ENCODE results near the gene ADIRF.
"Not testable (repeated sequence)": the region's sequence is repeated elsewhere in the genome, so short reads cannot be mapped to it uniquely, and the experiment has no call there.

Gene ADIRF

GRCh38 chr10:86968271-86968993 is at the start of gene ADIRF:
ADIRF (plus strand) TSS chr10:86968482; CDS start chr10:86968545, 63 bp downstream.
- TF ChIP-seq, protein P1, sequence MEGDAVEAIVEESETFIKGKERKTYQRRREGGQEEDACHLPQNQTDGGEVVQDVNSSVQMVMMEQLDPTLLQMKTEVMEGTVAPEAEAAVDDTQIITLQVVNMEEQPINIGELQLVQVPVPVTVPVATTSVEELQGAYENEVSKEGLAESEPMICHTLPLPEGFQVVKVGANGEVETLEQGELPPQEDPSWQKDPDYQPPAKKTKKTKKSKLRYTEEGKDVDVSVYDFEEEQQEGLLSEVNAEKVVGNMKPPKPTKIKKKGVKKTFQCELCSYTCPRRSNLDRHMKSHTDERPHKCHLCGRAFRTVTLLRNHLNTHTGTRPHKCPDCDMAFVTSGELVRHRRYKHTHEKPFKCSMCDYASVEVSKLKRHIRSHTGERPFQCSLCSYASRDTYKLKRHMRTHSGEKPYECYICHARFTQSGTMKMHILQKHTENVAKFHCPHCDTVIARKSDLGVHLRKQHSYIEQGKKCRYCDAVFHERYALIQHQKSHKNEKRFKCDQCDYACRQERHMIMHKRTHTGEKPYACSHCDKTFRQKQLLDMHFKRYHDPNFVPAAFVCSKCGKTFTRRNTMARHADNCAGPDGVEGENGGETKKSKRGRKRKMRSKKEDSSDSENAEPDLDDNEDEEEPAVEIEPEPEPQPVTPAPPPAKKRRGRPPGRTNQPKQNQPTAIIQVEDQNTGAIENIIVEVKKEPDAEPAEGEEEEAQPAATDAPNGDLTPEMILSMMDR (IDR thresholded peaks at IDR 0.05; ENCODE audit: low read depth, low read length, missing control alignments), result no peak
- Histone ChIP-seq H3K27ac (no peak within 1 kb of the TSS), H3K36me3 (replicated peaks) (no peaks in the 10 kb centered on the region), H3K27me3 (replicated peaks) (no peaks in the 10 kb centered on the region), H3K4me3 (ENCODE audit: low read depth, low read length) (peak within 1 kb of the TSS; percentile 3)
- no peak for DNase-seq
- in situ Hi-C loops (cut with HindIII; ENCODE audit: low pct_ligation_motif_present, low sequenced_read_pairs), result no loop called here

DNA sequence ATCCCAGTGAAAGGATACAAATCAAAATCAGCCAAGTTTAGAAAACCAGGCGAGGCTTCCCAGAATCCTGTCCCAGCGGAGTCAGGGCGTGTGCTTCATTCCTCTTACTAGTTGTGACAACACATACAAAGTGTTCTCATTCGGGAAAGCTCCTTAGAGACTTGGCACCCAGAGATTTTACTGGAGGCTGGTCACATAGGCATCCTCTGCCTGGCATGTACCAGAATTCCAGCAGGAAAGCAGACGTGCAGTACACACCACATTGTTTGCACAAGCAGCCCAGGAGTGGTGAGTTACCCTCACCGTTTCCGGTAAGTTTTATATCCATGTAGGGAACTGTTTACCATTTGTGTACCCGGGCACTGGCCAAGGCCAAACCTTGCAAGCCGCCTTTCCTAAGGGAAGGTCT is 45.7 kb upstream of the ADIRF start:
- TF ChIP-seq, protein P1 (IDR thresholded peaks at IDR 0.05; ENCODE audit: low read depth, low read length, missing control alignments), result no peak

DNA sequence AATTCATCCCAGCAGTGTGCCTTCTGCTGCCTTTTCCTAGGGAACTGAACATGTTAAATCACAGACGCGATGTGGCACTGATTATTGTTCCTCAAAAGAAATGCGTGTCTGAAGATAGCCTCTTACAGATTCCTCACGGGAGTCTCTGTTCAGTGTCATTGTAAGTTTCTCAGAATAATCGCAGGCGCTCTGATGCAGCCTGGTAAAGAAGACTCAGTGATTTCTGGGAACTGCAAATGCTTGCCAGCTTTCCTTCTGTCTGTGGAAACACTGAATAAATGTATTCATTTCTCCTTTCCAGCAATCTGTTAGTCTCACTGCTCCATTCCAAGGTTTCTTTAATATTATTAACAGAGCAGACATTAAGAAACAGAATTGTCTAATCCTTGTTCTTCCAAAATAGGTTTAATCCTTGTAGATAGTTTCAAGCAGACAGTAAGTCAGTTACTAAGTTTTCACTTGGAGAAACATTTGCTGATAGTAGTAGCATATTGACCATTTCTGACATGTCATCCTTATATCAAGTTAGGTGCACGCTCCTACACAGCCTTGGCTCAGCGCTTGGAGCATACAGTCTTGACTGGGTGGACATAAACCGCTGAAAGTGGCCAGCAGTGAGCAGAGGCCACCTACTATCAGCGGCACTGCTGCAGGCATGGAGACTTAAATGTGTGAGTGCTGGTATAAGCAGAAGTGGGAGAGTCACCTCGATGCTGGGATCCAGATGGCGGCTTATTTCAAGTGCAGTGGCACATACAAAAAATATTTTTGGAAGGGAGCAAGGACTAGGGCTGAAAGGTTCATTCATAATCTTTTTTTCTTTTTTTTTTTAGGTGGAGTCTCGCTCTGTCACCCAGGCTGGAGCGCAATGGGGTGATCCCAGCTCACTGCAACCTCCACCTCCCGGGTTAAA is 38.6 kb upstream of the ADIRF start:
- H3K27ac ChIP-seq, result no peak overlapping the region
- TF ChIP-seq, protein P1 (IDR thresholded peaks at IDR 0.05; ENCODE audit: low read depth, low read length, missing control alignments), result no peak
- H3K27me3 ChIP-seq (replicated peaks), result no peaks in the 10 kb centered on the region
- no peak for DNase-seq
- in situ Hi-C loops (cut with HindIII; ENCODE audit: low pct_ligation_motif_present, low sequenced_read_pairs), result no loop called here
- peaks cover 6% of the 10 kb centered on the region for H3K36me3 ChIP-seq (replicated peaks)
- H3K4me3 ChIP-seq (ENCODE audit: low read depth, low read length), result no peak overlapping the region

More for the DNA sequence above, 45.7 kb upstream of the ADIRF start:
- DNase-seq, result no peak
- H3K27me3 ChIP-seq (replicated peaks), result no peaks in the 10 kb centered on the region
- no peak overlapping the region for H3K27ac ChIP-seq
- in situ Hi-C loops (cut with HindIII; ENCODE audit: low pct_ligation_motif_present, low sequenced_read_pairs), result no loop called here
- peaks cover 16% of the 10 kb centered on the region for H3K36me3 ChIP-seq (replicated peaks)
- no peak overlapping the region for H3K4me3 ChIP-seq (ENCODE audit: low read depth, low read length)

DNA sequence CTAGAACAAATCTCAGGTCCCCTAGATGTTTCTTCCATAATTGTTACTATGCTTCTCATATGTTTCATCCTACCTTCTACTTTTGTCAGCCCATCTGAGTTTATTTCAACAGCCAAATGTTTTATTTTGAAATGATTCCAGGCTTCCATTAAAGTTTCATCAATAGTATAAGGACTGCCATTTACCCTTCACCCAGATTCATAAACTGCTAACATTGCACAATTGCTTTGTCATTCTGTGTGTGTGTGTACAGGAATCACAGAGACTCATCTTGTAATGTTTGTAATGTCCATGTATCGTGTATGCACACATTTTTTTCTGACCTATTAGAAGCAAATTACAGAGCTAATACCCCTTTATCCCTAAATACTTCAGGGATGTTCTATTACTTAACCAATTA is 36.4 kb upstream of the ADIRF start:
- DNase-seq, result no peak
- TF ChIP-seq, protein P1 (IDR thresholded peaks at IDR 0.05; ENCODE audit: low read depth, low read length, missing control alignments), result no peak
- in situ Hi-C loops (cut with HindIII; ENCODE audit: low pct_ligation_motif_present, low sequenced_read_pairs), result no loop called here
- H3K36me3 ChIP-seq (replicated peaks), result peaks cover 6% of the 10 kb centered on the region
- no peaks in the 10 kb centered on the region for H3K27me3 ChIP-seq (replicated peaks)
- no peak overlapping the region for H3K4me3 ChIP-seq (ENCODE audit: low read depth, low read length)
- no peak overlapping the region for H3K27ac ChIP-seq

GRCh38 chr10:86932674-86933073 is 35.6 kb upstream of the ADIRF start:
- TF ChIP-seq, protein P1 (IDR thresholded peaks at IDR 0.05; ENCODE audit: low read depth, low read length, missing control alignments), result no peak
- H3K4me3 ChIP-seq (ENCODE audit: low read depth, low read length), result no peak overlapping the region
- no peak overlapping the region for H3K27ac ChIP-seq
- in situ Hi-C loops (cut with HindIII; ENCODE audit: low pct_ligation_motif_present, low sequenced_read_pairs), result no loop called here
- DNase-seq, result no peak
- H3K27me3 ChIP-seq (replicated peaks), result no peaks in the 10 kb centered on the region
- H3K36me3 ChIP-seq (replicated peaks), result peaks cover 6% of the 10 kb centered on the region

DNA sequence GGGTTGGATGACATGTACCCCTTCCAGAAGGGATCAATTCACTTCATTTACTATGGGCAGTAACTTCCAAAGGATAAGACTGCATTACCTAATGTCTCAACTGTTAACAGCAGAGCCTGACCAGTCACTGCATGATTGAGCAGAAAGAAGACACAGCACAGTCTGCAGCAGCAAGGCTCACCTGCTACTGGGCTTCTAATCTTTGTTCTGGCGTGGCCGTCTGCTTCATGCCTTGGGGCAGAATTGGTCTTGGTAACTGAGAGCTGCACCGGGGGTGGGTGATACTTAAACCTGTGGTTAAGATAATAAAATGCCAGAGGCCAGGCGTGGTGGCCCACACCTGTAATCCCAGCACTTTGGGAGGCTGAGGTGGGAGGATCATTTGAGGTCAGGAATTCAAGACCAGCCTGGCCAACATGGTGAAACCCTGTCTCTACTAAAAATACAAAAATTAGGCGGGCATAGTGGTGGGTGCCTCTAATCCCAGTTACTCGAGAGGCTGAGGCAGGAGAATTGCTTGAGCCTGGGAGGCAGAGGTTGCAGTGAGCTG is 34.0 kb upstream of the ADIRF start:
- DNase-seq; H3K27me3 ChIP-seq (replicated peaks); H3K4me3 ChIP-seq (ENCODE audit: low read depth, low read length); H3K27ac ChIP-seq; H3K36me3 ChIP-seq (replicated peaks); in situ Hi-C loops (cut with HindIII; ENCODE audit: low pct_ligation_motif_present, low sequenced_read_pairs): not testable (repeated sequence)

Measured in brain microvascular endothelial cell (primary cell).